Measurements from ENCODE around the gene CEP192.
A peak's percentile ranks its signal among the peaks of the same experiment; 100 is the strongest.

The CEP192 gene

DNA sequence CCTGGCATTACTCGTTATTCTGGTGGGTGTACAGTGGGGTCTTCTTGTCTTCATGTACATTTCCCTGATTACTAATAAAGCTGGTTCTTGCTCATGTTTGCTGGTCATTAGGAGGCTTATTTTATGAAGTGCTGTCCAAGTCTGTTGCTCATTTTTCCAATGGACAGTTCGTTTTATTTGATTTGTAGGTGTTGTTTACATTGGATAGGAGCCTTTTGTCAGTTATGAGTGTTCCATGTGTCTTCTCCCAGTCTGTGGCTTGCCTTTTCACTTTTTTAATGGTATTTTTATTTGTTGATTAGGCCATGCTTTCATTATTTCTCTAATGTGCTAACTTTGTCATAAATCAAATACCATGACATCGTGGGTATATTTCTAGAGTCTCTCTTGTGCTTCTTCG, 51.9 kb downstream of the CEP192 start:
- TF ChIP-seq SPI1 (IDR thresholded peaks at IDR 0.05; ENCODE audit: borderline replicate concordance, low read depth) (no peak), GABPA (IDR thresholded peaks at IDR 0.05; ENCODE audit: low read depth) (no peak), POLR2AphosphoS5 (IDR thresholded peaks at IDR 0.05; ENCODE audit: low read depth) (no peak)
- TF ChIP-seq, protein P1, sequence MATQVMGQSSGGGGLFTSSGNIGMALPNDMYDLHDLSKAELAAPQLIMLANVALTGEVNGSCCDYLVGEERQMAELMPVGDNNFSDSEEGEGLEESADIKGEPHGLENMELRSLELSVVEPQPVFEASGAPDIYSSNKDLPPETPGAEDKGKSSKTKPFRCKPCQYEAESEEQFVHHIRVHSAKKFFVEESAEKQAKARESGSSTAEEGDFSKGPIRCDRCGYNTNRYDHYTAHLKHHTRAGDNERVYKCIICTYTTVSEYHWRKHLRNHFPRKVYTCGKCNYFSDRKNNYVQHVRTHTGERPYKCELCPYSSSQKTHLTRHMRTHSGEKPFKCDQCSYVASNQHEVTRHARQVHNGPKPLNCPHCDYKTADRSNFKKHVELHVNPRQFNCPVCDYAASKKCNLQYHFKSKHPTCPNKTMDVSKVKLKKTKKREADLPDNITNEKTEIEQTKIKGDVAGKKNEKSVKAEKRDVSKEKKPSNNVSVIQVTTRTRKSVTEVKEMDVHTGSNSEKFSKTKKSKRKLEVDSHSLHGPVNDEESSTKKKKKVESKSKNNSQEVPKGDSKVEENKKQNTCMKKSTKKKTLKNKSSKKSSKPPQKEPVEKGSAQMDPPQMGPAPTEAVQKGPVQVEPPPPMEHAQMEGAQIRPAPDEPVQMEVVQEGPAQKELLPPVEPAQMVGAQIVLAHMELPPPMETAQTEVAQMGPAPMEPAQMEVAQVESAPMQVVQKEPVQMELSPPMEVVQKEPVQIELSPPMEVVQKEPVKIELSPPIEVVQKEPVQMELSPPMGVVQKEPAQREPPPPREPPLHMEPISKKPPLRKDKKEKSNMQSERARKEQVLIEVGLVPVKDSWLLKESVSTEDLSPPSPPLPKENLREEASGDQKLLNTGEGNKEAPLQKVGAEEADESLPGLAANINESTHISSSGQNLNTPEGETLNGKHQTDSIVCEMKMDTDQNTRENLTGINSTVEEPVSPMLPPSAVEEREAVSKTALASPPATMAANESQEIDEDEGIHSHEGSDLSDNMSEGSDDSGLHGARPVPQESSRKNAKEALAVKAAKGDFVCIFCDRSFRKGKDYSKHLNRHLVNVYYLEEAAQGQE (IDR thresholded peaks at IDR 0.05; ENCODE audit: insufficient replicate concordance, low read depth), result no peak
- TF ChIP-seq, protein P2, sequence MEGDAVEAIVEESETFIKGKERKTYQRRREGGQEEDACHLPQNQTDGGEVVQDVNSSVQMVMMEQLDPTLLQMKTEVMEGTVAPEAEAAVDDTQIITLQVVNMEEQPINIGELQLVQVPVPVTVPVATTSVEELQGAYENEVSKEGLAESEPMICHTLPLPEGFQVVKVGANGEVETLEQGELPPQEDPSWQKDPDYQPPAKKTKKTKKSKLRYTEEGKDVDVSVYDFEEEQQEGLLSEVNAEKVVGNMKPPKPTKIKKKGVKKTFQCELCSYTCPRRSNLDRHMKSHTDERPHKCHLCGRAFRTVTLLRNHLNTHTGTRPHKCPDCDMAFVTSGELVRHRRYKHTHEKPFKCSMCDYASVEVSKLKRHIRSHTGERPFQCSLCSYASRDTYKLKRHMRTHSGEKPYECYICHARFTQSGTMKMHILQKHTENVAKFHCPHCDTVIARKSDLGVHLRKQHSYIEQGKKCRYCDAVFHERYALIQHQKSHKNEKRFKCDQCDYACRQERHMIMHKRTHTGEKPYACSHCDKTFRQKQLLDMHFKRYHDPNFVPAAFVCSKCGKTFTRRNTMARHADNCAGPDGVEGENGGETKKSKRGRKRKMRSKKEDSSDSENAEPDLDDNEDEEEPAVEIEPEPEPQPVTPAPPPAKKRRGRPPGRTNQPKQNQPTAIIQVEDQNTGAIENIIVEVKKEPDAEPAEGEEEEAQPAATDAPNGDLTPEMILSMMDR (IDR thresholded peaks at IDR 0.05; ENCODE audit: insufficient read depth, low read length), result no peak
- Histone ChIP-seq H3K27me3 (ENCODE audit: insufficient read depth, poor library complexity, severe bottlenecking) (no peaks in the 10 kb centered on the region), H3K4me3 (replicated peaks; ENCODE audit: insufficient read depth, low read length) (no peak overlapping the region), H3K27ac (replicated peaks) (no peak overlapping the region)
- DNase-seq (ENCODE audit: low read depth in 1 of 2, low spot score in 1 of 2), result no peak

DNA sequence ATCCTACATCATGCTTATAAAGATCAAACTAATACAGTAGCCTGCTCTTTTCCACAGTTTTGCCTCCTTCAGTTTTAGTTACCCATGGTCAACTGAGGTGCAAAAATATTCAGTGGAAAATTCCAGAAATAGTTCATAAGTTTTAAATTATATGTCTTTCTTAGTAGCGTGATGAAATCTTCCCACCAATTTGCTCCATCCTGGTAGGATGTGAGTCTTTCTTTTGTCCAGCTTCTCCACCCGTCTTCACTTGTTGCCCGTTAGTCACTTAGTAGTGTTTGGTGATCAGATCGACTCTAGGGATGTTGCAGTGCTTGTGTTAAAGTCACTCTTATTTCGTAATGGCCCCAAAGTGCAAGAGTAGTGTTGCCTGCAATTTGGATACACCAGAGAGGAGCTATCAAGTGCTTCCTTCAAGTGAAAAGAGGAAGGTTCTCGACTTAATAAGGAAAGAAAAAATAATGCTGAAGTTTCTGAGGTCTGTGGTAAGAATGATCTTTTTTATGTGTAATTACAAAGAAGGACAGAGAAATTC, 57.0 kb downstream of the CEP192 start:
- peak overlapping the region; percentile 12; the same call in 1 of the 2 replicates for H3K27ac ChIP-seq (replicated peaks)
- DNase-seq (ENCODE audit: low read depth in 1 of 2, low spot score in 1 of 2), result peak; percentile 32 to 76
- H3K4me3 ChIP-seq (replicated peaks; ENCODE audit: insufficient read depth, low read length), result no peak overlapping the region
- no peaks in the 10 kb centered on the region for H3K27me3 ChIP-seq (ENCODE audit: insufficient read depth, poor library complexity, severe bottlenecking)
- no peak for TF ChIP-seq SPI1 (IDR thresholded peaks at IDR 0.05; ENCODE audit: borderline replicate concordance, low read depth)
- TF ChIP-seq POLR2AphosphoS5 (IDR thresholded peaks at IDR 0.05; ENCODE audit: low read depth), result no peak

DNA sequence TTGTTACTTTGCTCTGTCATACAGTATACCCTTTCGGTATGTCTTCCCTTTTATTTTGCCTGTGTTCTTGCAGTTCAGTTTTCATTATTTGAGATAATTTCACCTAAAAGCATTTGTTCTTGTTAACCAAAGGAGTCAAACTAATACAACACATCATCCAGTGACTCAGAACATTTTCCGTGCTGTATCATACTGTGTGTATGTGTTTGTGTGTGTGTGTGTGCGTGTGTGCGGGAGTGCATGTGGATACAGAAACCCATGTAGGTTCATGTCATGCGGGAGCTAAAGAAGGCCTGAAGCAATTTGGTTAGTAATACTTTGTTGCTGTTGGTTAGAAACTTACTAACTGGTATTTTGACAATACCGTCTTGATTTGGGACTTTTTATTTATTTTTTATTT, 60.0 kb downstream of the CEP192 start:
- TF ChIP-seq POLR2AphosphoS5 (IDR thresholded peaks at IDR 0.05; ENCODE audit: low read depth), result no peak
- no peak for DNase-seq (ENCODE audit: low read depth in 1 of 2, low spot score in 1 of 2)
- Histone ChIP-seq H3K27me3 (ENCODE audit: insufficient read depth, poor library complexity, severe bottlenecking) (no peaks in the 10 kb centered on the region), H3K4me3 (replicated peaks; ENCODE audit: insufficient read depth, low read length) (no peak overlapping the region), H3K27ac (replicated peaks) (no peak overlapping the region)

DNA sequence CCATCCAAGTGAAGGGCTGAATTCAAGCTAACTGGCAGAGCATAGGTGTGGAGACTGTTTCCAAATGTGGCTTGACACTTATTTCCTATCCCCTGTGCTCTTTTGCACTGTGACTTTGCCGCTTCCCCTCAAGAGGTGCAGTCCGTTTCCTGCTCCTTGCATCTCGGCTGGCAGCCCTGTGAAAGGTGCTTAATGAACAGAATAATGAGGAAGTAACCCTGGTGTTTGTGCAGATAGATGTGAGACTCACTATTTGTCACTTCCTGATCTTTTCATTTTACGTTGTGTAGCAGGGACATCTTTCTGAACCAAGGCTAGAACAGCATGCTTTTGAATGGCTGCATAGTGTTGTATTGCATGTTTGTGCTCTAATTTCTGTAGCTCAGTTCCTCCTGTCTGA, 60.8 kb downstream of the CEP192 start:
- 0 out of 2 replicates have a peak overlapping the region, but pooled peaks have one; percentile 0 for H3K27ac ChIP-seq (replicated peaks)
- no peak overlapping the region for H3K4me3 ChIP-seq (replicated peaks; ENCODE audit: insufficient read depth, low read length)
- no peaks in the 10 kb centered on the region for H3K27me3 ChIP-seq (ENCODE audit: insufficient read depth, poor library complexity, severe bottlenecking)
- peak; percentile 71; the same call in 1 of the 2 replicates for TF ChIP-seq SPI1 (IDR thresholded peaks at IDR 0.05; ENCODE audit: borderline replicate concordance, low read depth)
- TF ChIP-seq, protein P1 (IDR thresholded peaks at IDR 0.05; ENCODE audit: insufficient replicate concordance, low read depth), result no peak
- no peak for TF ChIP-seq POLR2AphosphoS5 (IDR thresholded peaks at IDR 0.05; ENCODE audit: low read depth)
- no peak for TF ChIP-seq GABPA (IDR thresholded peaks at IDR 0.05; ENCODE audit: low read depth)
- TF ChIP-seq, protein P2 (IDR thresholded peaks at IDR 0.05; ENCODE audit: insufficient read depth, low read length), result no peak
- DNase-seq (ENCODE audit: low read depth in 1 of 2, low spot score in 1 of 2), result peak; percentile 47 to 89

DNA sequence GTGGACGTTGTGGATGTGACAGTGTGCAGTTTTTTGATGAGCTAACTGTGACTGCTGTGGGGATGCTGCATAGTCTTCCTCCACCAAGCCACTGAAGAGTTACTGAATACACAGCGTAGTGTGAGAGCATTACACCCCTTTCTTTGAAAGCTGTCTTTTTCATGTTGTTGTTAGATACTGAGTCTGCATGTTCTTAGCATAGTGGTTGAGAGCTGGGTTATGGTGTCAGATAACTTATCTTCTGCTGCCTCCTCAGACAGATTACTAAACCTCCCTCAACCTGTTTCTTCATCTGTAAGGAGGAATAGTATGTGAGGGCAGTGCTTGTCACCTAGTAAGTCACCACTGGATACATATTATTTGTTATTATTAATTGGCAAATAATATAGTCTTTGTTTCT, 63.2 kb downstream of the CEP192 start:
- H3K27me3 ChIP-seq (ENCODE audit: insufficient read depth, poor library complexity, severe bottlenecking), result no peaks in the 10 kb centered on the region
- TF ChIP-seq POLR2AphosphoS5 (IDR thresholded peaks at IDR 0.05; ENCODE audit: low read depth) (no peak), GABPA (IDR thresholded peaks at IDR 0.05; ENCODE audit: low read depth) (no peak), SPI1 (IDR thresholded peaks at IDR 0.05; ENCODE audit: borderline replicate concordance, low read depth) (no peak)
- TF ChIP-seq, protein P2 (IDR thresholded peaks at IDR 0.05; ENCODE audit: insufficient read depth, low read length), result no peak
- TF ChIP-seq, protein P1 (IDR thresholded peaks at IDR 0.05; ENCODE audit: insufficient replicate concordance, low read depth), result no peak
- H3K4me3 ChIP-seq (replicated peaks; ENCODE audit: insufficient read depth, low read length), result no peak overlapping the region
- no peak overlapping the region for H3K27ac ChIP-seq (replicated peaks)
- DNase-seq (ENCODE audit: low read depth in 1 of 2, low spot score in 1 of 2), result no peak

Measured in HL-60 (cell line).